ENCODE results near the gene TLE7.

Gene TLE7

GRCh38 chr16:71442051-71442440 lies at the start of gene TLE7:
Gene TLE7 (minus strand): TSS chr16:71442054. CDS start chr16:71433324, 8,730 bp downstream.
- FAIRE-seq, result no peak

GRCh38 chr16:71491054-71491453 lies 49.2 kb upstream of the TLE7 start:
- no peak for FAIRE-seq

- FAIRE-seq, result no peak
Observed at GRCh38 chr16:71490361-71490760, 48.5 kb upstream of the TLE7 start.

- FAIRE-seq, result no peak
Observed at GRCh38 chr16:71489122-71489521, 47.3 kb upstream of the TLE7 start, which contains the start of gene ZNF19. Gene ZNF19 (minus strand): TSS chr16:71489324. CDS start chr16:71482114, 7,210 bp downstream.

- FAIRE-seq, result peak; percentile 70
Observed at GRCh38 chr16:71484006-71484893, 42.4 kb upstream of the TLE7 start.

- FAIRE-seq, result no peak
Observed at GRCh38 chr16:71482569-71482968, 40.7 kb upstream of the TLE7 start.

GRCh38 chr16:71480956-71481355 lies 39.1 kb upstream of the TLE7 start:
- no peak for FAIRE-seq

- FAIRE-seq, result no peak
Observed at GRCh38 chr16:71479420-71479819, 37.6 kb upstream of the TLE7 start.

GRCh38 chr16:71476457-71477124 lies 34.7 kb upstream of the TLE7 start:
- FAIRE-seq, result no peak

GRCh38 chr16:71474864-71475263 lies 33.0 kb upstream of the TLE7 start:
- FAIRE-seq, result no peak

- no peak for FAIRE-seq
Observed at GRCh38 chr16:71473891-71474290, 32.0 kb upstream of the TLE7 start.

- FAIRE-seq, result no peak
Observed at GRCh38 chr16:71472931-71473330, 31.1 kb upstream of the TLE7 start.

- no peak for FAIRE-seq
Observed at GRCh38 chr16:71472051-71472450, 30.2 kb upstream of the TLE7 start.

GRCh38 chr16:71467810-71468209 lies 26.0 kb upstream of the TLE7 start:
- no peak for FAIRE-seq

GRCh38 chr16:71464231-71464630 lies 22.4 kb upstream of the TLE7 start:
- FAIRE-seq, result no peak

GRCh38 chr16:71461686-71462648 lies 20.1 kb upstream of the TLE7 start, which contains the start of gene ZNF23:
Gene ZNF23 (minus strand): TSS chr16:71462247. CDS start chr16:71456796, 5,451 bp downstream.
- FAIRE-seq, result no peak

- no peak for FAIRE-seq
Observed at GRCh38 chr16:71460941-71461340, 19.1 kb upstream of the TLE7 start.

- FAIRE-seq, result no peak
Observed at GRCh38 chr16:71460236-71460635, 18.4 kb upstream of the TLE7 start.

GRCh38 chr16:71459510-71459909 lies 17.7 kb upstream of the TLE7 start:
- no peak for FAIRE-seq

GRCh38 chr16:71456801-71457200 lies 14.9 kb upstream of the TLE7 start:
- no peak for FAIRE-seq

- FAIRE-seq, result no peak
Observed at GRCh38 chr16:71453036-71453435, 11.2 kb upstream of the TLE7 start.

- FAIRE-seq, result no peak
Observed at GRCh38 chr16:71449020-71449419, 7.2 kb upstream of the TLE7 start.
